ENCODE measurements around the gene NAA16.
"Not testable (repeated sequence)": the region's sequence is repeated elsewhere in the genome, so short reads cannot be mapped to it uniquely, and the experiment has no call there.

The NAA16 gene

DNA sequence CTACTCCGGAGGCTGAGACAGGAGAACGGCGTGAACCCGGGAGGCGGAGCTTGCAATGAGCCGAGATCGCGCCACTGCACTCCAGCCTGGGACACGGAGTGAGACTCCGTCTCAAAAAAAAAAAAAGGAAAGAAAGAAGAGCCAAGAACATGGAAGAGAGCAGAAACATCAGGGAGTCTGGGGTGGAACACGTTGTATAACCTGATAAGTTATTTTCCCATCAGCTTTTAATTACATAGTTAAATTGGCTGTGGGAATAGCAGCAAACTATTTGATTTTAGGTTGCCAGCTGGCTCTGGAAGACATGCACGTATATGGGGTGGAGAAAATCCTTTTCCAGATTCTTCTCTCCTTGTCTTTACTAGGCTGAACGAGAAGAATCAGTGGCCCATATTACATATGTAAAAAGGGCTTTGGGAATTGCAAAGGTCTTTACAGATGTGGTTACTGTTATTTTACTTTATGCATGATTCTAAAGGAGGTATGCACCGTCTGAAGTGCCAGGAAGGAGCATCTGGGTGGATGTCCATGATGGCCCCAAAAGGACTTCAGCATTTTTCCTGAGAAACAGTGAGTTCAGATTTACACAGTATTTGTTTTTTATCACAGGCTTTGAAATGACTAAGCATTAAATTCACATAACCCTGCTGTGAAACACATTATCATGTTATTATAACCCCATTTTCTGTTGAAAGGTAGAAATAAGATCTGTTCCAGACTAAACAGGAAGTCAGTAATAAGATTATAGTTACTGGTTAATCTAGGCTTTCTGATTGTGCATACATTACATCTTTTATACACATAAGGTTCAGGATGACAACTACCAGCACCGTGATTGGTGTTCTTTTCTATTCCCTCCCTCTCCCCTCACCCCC lies 4.6 kb upstream of the NAA16 start:
- no peak for DNase-seq

DNA sequence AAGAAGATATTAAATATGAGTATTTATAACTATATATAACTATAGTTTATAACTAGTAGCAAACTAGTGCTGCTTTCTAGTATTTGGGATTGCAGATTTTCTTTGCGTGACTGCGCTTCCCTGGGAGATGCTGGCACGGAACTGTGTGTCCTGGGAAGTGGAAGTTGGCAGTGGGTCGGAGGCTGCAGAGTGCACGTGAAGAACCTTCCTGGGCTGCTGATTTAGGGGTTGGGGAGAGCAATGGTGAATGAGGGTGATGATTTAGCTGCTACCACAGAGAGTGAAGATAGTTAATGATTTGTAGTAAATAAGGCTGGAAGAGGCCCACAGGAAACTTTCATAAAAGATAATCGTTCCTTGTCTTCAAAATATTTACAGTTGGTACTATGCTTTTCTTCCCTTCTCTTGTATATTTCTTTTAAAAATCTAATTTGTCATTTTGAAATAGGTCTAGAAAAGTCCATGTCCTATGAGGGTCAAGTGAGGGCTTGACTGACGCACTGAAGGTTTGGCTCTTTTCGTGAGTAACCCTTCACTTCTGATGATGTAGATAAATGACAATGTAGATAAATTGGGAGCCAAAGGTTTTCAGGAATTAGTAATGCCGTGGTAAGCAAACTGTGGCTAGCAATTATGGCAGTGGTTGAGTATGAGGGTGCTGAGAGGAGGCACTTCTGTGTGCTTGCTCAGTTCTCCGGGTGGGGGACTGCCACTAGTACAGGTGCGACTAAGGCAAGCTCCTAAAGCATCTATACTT lies 3.0 kb upstream of the NAA16 start:
- no peak for DNase-seq

- peak; percentile 39 for DNase-seq
Observed at GRCh38 chr13:41311406-41312175, 524 bp downstream of the NAA16 start.

GRCh38 chr13:41312176-41312500 lies 1.1 kb downstream of the NAA16 start:
- peak; percentile 69 for DNase-seq

GRCh38 chr13:41313117-41313516 lies 2.0 kb downstream of the NAA16 start:
- DNase-seq = no peak

GRCh38 chr13:41313659-41314197 lies 2.7 kb downstream of the NAA16 start:
- no peak for DNase-seq

DNA sequence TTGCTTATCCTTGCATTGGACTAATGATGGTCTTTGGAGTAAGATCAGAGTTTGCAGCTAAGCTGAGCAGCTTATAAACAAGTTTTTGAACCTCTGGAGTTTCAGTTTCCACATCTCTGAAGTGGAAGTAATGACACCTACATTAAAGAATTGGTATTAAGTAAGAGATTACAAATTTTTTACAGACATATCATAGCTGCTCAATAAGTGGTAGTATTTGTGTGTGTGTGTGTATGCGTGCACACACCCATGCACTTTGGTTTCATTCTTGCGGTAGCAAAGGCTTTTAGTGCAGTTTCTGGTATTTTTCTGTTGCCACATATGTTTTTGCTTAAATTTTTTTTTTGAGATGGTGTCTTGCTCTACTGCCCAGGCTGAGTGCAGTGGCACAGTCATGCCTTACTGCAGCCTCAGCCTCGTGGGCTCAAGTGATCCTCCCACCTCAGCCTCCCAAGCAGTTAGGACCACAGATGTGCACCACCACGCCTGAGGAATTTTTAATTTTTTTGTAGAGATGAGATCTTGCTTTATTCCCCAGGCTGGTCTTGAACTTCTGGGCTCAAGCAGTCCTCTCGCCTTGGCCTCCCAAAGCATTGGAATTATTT lies 4.5 kb downstream of the NAA16 start:
- DNase-seq = peak; percentile 43

- DNase-seq = no peak
Observed at GRCh38 chr13:41317243-41317642, 6.2 kb downstream of the NAA16 start.

DNA sequence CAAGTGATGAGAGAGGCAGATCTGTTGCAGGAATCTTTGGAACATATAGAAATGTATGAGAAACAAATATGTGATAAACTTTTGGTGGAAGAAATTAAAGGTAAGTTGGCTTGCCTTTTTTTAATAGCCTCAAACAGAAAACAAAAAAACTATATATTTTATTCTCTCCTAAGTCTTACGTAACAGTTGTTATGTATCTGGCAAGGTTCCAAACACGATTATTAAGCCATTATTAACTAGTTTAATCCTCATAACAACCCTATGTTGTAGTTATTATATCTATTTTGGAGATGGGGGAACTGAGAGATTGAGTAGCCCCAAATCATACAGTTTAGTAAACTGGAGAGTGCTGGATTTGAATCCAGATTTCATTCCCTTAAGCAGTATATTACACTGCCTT lies 14.7 kb downstream of the NAA16 start:
- DNase-seq = no peak

GRCh38 chr13:41326661-41327060 lies 15.6 kb downstream of the NAA16 start:
- no peak for DNase-seq

DNA sequence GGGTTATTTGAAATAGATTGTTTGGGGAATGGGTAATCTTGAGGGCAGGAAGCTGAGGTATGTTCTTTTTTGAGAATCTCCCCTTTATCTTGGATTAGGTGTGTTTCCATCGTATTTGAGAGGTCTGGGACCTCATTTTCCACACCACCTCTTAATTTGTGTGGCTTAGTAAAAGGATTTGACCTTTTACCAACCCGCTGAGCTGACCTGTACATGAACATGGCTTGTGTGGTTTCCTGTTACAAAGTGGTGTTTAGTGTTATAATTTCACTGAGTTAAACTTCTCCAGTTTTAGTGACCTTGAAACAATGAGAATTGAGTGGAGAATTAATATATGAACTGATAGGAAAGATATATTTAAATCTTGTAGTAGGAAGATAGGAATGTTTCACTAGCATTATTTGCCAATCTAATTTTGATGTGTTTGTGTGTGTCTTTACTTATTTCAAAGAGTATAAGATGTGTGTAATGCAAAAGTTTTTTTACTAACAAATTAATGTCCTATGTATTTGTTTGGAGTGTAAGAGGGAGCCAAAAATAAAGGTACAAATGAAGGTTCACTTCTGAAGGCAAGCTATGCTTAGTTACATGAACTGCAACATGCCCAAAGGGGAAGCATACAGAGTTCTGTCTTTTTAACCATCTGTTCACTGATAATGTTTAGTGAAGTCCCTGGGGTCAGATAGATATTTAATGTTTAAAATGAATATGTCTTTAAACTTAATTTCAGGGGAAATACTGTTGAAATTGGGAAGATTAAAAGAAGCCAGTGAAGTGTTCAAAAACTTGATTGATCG lies 17.1 kb downstream of the NAA16 start:
- no peak for DNase-seq

GRCh38 chr13:41332829-41333228 lies 21.8 kb downstream of the NAA16 start:
- no peak for DNase-seq

- DNase-seq = no peak
Observed at GRCh38 chr13:41334810-41335209, 23.7 kb downstream of the NAA16 start.

DNA sequence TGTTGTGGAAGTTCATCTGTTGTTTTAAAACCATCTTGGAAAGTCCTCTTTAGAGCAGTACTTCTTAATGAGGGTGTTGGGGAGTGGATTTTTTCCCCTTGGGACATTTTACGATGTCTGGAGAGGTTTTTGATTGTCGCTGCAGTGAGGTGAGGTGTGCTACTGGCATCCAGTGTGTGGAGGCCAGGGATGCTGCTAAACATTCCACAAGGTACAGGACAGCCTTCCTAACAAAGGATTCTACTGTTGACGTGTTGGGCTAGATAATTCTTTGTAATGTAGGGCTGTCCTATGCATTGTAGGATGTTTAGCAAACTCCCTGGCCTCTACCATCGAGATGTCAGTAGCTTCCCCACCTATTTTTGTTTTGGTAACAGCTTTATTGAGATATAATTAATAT lies 33.3 kb downstream of the NAA16 start:
- no peak for DNase-seq

- DNase-seq = no peak
Observed at GRCh38 chr13:41345165-41345913, 34.3 kb downstream of the NAA16 start.

DNA sequence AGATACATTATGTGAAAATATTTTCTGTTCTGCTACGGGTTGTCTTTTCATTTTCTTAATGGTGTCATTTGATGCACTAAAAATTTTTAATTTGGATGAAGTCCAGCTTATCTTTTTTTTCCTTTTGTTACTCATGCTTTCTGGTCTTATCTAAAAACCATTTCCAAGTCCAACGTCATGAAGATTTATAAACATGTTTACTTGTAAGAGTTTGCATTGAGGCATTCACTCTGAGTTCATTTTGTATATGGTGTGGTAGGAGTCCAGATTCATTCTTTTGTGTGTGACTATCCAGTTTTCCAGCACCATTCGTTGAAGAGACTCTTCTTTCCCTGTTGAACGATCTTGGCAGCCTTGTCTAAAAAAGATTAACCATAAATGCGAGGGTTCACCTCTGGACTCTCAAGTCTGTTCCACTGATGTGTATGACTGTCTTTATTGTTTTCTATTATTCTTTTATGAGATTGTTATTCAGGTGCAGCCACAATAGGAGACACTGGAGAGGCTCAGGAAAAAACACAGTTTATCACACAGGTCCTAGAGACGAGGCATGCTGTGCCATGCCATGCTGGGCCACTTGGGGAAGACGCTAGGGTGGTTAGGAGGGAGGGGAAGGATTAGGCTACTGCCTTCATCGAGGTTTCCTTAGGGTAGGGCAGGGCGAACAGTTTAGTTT lies 35.0 kb downstream of the NAA16 start:
- no peak for DNase-seq

DNA sequence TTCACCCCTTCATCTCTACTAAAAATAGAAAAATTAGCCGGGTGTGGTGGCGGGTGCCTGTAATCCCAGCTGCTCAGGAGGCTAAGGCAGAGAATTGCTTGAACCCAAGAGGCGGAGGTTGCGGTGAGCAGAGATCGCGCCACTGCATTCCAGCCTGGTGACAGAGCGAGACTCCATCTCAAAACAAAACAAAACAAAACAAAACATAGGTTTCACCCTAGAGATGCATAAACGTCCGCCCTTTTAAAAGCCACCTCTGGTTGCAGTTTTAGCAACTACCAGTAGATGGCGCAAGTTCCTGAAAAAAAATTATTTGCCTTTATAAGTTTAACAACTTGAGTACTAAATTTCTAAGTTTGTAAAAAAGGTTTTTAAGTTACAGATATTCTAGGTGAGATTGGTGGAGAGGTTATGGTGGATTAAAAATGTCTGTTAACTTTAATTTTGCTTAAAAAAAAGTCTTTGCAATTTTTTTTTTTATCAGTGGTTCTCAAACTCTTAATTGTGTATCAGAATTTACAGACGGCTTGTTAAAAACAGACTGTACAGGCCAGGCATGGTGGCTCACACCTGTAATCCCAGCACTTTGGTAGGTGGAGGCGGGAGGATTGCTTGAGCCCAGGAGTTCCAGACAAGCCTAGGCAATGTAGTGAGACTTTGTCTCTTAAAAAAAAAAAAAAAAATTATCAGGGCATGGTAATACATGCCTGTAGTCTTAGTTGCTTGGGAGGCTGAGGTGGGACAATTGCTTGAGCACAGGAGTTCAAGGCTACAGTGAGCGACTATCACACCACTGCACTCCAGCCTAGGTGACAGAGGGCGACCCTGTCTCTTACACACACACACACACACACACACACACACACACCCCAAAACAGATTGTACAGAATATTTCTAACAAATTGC lies 42.1 kb downstream of the NAA16 start:
- DNase-seq = peak; percentile 60

GRCh38 chr13:41354416-41354815 lies 43.3 kb downstream of the NAA16 start:
- DNase-seq = no peak

DNA sequence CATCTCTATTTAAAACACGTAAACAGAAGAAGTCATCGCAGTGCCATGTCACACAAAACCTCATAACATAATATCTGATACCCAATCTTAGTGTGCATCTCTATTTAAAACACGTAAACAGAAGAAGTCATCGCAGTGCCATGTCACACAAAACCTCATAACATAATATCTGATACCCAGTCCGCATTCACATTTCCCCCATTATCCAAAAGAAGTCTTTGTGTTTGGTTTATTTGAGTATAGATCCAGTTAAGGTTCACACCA lies 45.2 kb downstream of the NAA16 start:
- not testable (repeated sequence) for DNase-seq

DNA sequence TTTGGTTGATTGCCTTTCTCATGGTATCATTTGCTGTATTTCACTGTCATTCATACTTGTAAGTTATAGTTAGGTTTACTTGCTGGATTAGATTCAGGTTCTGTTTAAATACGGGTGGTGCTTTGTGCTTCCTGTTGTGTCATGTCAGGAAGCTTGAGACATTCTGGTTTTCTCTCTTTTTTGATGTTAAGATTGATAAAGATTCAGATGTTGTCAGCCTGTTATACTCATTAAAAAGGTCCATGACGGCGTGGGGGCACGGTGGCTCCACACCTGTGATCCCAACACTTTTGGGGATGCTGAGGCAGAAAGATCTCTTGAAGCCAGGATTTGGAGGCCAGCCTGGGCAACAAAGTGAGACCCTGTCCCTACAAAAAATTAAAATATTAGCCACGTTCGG lies 45.7 kb downstream of the NAA16 start:
- DNase-seq = no peak
